NCI-H524 (cell line): Measurements from ENCODE around the gene FOXN4.
A peak's percentile ranks its signal among the peaks of the same experiment; 100 is the strongest.

ENCODE experiments used
- DNase-seq, 2 experiments: peaks; one replicate each; lab custom pipeline; 2025; lab: John Stamatoyannopoulos, UW

FOXN4 gene

GRCh38 chr12:109307051-109307450 lies 2.0 kb downstream of the FOXN4 start:
- no peak for DNase-seq

- DNase-seq, result no peak
These were observed 3.5 kb downstream of the FOXN4 start for GRCh38 chr12:109305547-109305946.

GRCh38 chr12:109304485-109304884 lies 4.6 kb downstream of the FOXN4 start:
- DNase-seq, result peak in 1 of 2 experiments; percentile 62

- DNase-seq, result no peak
These were observed 6.3 kb downstream of the FOXN4 start for GRCh38 chr12:109302770-109303169.

GRCh38 chr12:109302358-109302757 lies 6.7 kb downstream of the FOXN4 start:
- peak in 1 of 2 experiments; percentile 20 for DNase-seq

GRCh38 chr12:109301643-109302168 lies 7.4 kb downstream of the FOXN4 start:
- DNase-seq, result no peak

- DNase-seq, result no peak
These were observed 9.2 kb downstream of the FOXN4 start for GRCh38 chr12:109299849-109300248.

- DNase-seq, result no peak
These were observed 12.7 kb downstream of the FOXN4 start for GRCh38 chr12:109296431-109296830.

GRCh38 chr12:109295764-109296425 lies 13.2 kb downstream of the FOXN4 start:
- no peak for DNase-seq

- no peak for DNase-seq
These were observed 14.7 kb downstream of the FOXN4 start for GRCh38 chr12:109294286-109294796.

GRCh38 chr12:109293106-109293505 lies 16.0 kb downstream of the FOXN4 start:
- DNase-seq, result no peak

- no peak for DNase-seq
These were observed 16.8 kb downstream of the FOXN4 start for GRCh38 chr12:109292342-109292711.

- DNase-seq, result peak; percentile 97
These were observed 17.4 kb downstream of the FOXN4 start for GRCh38 chr12:109291521-109292341.

GRCh38 chr12:109291117-109291516 lies 18.0 kb downstream of the FOXN4 start:
- DNase-seq, result no peak

GRCh38 chr12:109290061-109290460 lies 19.0 kb downstream of the FOXN4 start:
- DNase-seq, result peak in 1 of 2 experiments; percentile 11

GRCh38 chr12:109289551-109289950 lies 19.5 kb downstream of the FOXN4 start:
- DNase-seq, result peak; percentile 78 to 91

GRCh38 chr12:109289004-109289403 lies 20.1 kb downstream of the FOXN4 start:
- peak in 1 of 2 experiments; percentile 25 for DNase-seq

GRCh38 chr12:109288571-109288970 lies 20.5 kb downstream of the FOXN4 start:
- peak in 1 of 2 experiments; percentile 6 for DNase-seq

GRCh38 chr12:109287811-109288469 lies 21.1 kb downstream of the FOXN4 start:
- DNase-seq, result no peak

- no peak for DNase-seq
These were observed 21.9 kb downstream of the FOXN4 start for GRCh38 chr12:109287181-109287580.

GRCh38 chr12:109286652-109287051 lies 22.4 kb downstream of the FOXN4 start:
- DNase-seq, result no peak

GRCh38 chr12:109286252-109286651 lies 22.8 kb downstream of the FOXN4 start:
- DNase-seq, result peak in 1 of 2 experiments; percentile 10
